ENCODE results near the gene PEX11G. TPM values are rescaled to one million over a fixed set of nuclear protein-coding genes. Genes with fewer than 3 reads are reported as not detected.

Gene PEX11G
- total RNA-seq, 4 donors from 2014 or later = 2.2 to 14.5 (median 8.9) TPM

- TF ChIP-seq POLR2A (IDR thresholded peaks at IDR 0.05) (no peak), CTCF (IDR thresholded peaks at IDR 0.05) (no peak), POLR2AphosphoS5 (IDR thresholded peaks at IDR 0.05) (no peak), EP300 (IDR thresholded peaks at IDR 0.05; ENCODE audit: low read depth) (no peak)
- no peaks in the 10 kb centered on the region for H3K9me3 ChIP-seq
- no peak overlapping the region for H3K4me3 ChIP-seq
- in situ Hi-C loops (cut with MboI; ENCODE audit: low pct_ligation_motif_present in 1 of 4, low pct_unique_long_range_greater_than_20kb in 1 of 4, low sequenced_read_pairs in 3 of 4) = no loop called here
- no peaks in the 10 kb centered on the region for H3K27me3 ChIP-seq
- DNase-seq = no peak
- H3K4me1 ChIP-seq = peaks cover 0 to 37% (median 12%) of the 10 kb centered on the region in 4 donors
- peaks cover 0 to 6% (median 0%) of the 10 kb centered on the region in 4 donors for H3K36me3 ChIP-seq
- no peak overlapping the region for H3K27ac ChIP-seq
- intact Hi-C loops (cut with DNase I; ENCODE audit: low total_unique reads) = no loop called here
- 69 to 81% methylated on average over 6 to 8 of the region's 8 CpGs for WGBS, 2 donors (ENCODE audit: low coverage in 1 of 2)
Observed at GRCh38 chr19:7429638-7430282, 59.1 kb downstream of the PEX11G start.

GRCh38 chr19:7428651-7429113, 60.2 kb downstream of the PEX11G start:
- Histone ChIP-seq H3K4me1 (peaks cover 0 to 37% (median 12%) of the 10 kb centered on the region in 4 donors), H3K36me3 (peaks cover 0 to 6% (median 0%) of the 10 kb centered on the region in 4 donors), H3K27me3 (no peaks in the 10 kb centered on the region), H3K4me3 (no peak overlapping the region), H3K27ac (peak overlapping the region in 1 of 4 donors; percentile 5), H3K9me3 (no peaks in the 10 kb centered on the region)
- peak in 2 of 3 donors; percentile 19 to 45 for TF ChIP-seq POLR2AphosphoS5 (IDR thresholded peaks at IDR 0.05)
- TF ChIP-seq POLR2A (IDR thresholded peaks at IDR 0.05) = no peak
- in situ Hi-C loops (cut with MboI; ENCODE audit: low pct_ligation_motif_present in 1 of 4, low pct_unique_long_range_greater_than_20kb in 1 of 4, low sequenced_read_pairs in 3 of 4) = no loop called here
- intact Hi-C loops (cut with DNase I; ENCODE audit: low total_unique reads) = no loop called here
- peak; percentile 53 for DNase-seq
- 66% methylated on average over 20 of the region's 20 CpGs; no CpG with 5 or more reads in 1 of the 2 donors for WGBS, 2 donors (ENCODE audit: low coverage in 1 of 2)

- intact Hi-C loops (cut with DNase I; ENCODE audit: low total_unique reads) = no loop called here
- in situ Hi-C loops (cut with MboI; ENCODE audit: low pct_ligation_motif_present in 1 of 4, low pct_unique_long_range_greater_than_20kb in 1 of 4, low sequenced_read_pairs in 3 of 4) = no loop called here
- Histone ChIP-seq H3K4me1 (peaks cover 0 to 37% (median 12%) of the 10 kb centered on the region in 4 donors), H3K9me3 (no peaks in the 10 kb centered on the region), H3K4me3 (no peak overlapping the region), H3K27ac (peak overlapping the region in 1 of 4 donors; percentile 5), H3K27me3 (no peaks in the 10 kb centered on the region), H3K36me3 (peaks cover 0 to 6% (median 0%) of the 10 kb centered on the region in 4 donors)
- 63 to 73% methylated on average over 5 of the region's 5 CpGs for WGBS, 2 donors (ENCODE audit: low coverage in 1 of 2)
- no peak for DNase-seq
- TF ChIP-seq CTCF (IDR thresholded peaks at IDR 0.05) = no peak
- no peak for TF ChIP-seq POLR2A (IDR thresholded peaks at IDR 0.05)
- no peak for TF ChIP-seq EP300 (IDR thresholded peaks at IDR 0.05; ENCODE audit: low read depth)
- no peak for TF ChIP-seq POLR2AphosphoS5 (IDR thresholded peaks at IDR 0.05)
Observed at GRCh38 chr19:7427944-7428343, 60.9 kb downstream of the PEX11G start.

GRCh38 chr19:7426986-7427385, 61.8 kb downstream of the PEX11G start:
- no peak for DNase-seq
- intact Hi-C loops (cut with DNase I; ENCODE audit: low total_unique reads) = no loop called here
- no peak for TF ChIP-seq POLR2A (IDR thresholded peaks at IDR 0.05)
- TF ChIP-seq CTCF (IDR thresholded peaks at IDR 0.05) = no peak
- no peak for TF ChIP-seq POLR2AphosphoS5 (IDR thresholded peaks at IDR 0.05)
- no peak for TF ChIP-seq EP300 (IDR thresholded peaks at IDR 0.05; ENCODE audit: low read depth)
- no peaks in the 10 kb centered on the region for H3K9me3 ChIP-seq
- H3K27me3 ChIP-seq = no peaks in the 10 kb centered on the region
- in situ Hi-C loops (cut with MboI; ENCODE audit: low pct_ligation_motif_present in 1 of 4, low pct_unique_long_range_greater_than_20kb in 1 of 4, low sequenced_read_pairs in 3 of 4) = no loop called here
- no peak overlapping the region for H3K27ac ChIP-seq
- peaks cover 0 to 6% (median 0%) of the 10 kb centered on the region in 4 donors for H3K36me3 ChIP-seq
- WGBS, 2 donors (ENCODE audit: low coverage in 1 of 2) = 76% methylated on average over 9 of the region's 9 CpGs; no CpG with 5 or more reads in 1 of the 2 donors
- no peak overlapping the region for H3K4me3 ChIP-seq
- H3K4me1 ChIP-seq = peaks cover 0 to 37% (median 12%) of the 10 kb centered on the region in 4 donors

Other genes with a start within 250 kb of the PEX11G start
- 100 to 1,000 TPM; 134 to 252 (median 164) TPM for gene INSR, start 194.6 kb downstream of the PEX11G start, total RNA-seq
- 100 to 1,000 TPM in 1 of 4 donors, 10 to 100 TPM in 3; 32.0 to 162 (median 92.8) TPM for gene ARHGEF18, start 140.1 kb downstream of the PEX11G start, total RNA-seq
- gene ZNF358, start 27.1 kb upstream of the PEX11G start, total RNA-seq = 10 to 100 TPM; 50.2 to 72.7 (median 69.1) TPM
- 10 to 100 TPM; 14.7 to 93.1 (median 23.9) TPM for gene MCOLN1, start 33.6 kb upstream of the PEX11G start, total RNA-seq
- 100 to 1,000 TPM; 115 to 435 (median 147) TPM for gene PNPLA6, start 46.7 kb upstream of the PEX11G start, total RNA-seq
- 100 to 1,000 TPM in 1 of 4 donors, 10 to 100 TPM in 3; 36.2 to 114 (median 61.6) TPM for gene CAMSAP3, start 106.8 kb upstream of the PEX11G start, total RNA-seq
- 100 to 1,000 TPM in 1 of 4 donors, 10 to 100 TPM in 3; 27.8 to 123 (median 57.3) TPM for gene XAB2, start 140.5 kb upstream of the PEX11G start, total RNA-seq
- gene PET100, start 140.8 kb upstream of the PEX11G start, total RNA-seq = 10 to 100 TPM in 2 of 4 donors, not detected in 2; 16.4 to 48.0 TPM
- 10 to 100 TPM in 1 of 4 donors, 1 to 10 TPM in 1, not detected in 2; 4.1 to 14.2 TPM for gene PCP2, start 144.7 kb upstream of the PEX11G start, total RNA-seq
- 100 to 1,000 TPM; 132 to 303 (median 205) TPM for gene STXBP2, start 148.1 kb upstream of the PEX11G start, total RNA-seq
- gene RETN, start 180.0 kb upstream of the PEX11G start, total RNA-seq = not detected
- gene MCEMP1, start 188.1 kb upstream of the PEX11G start, total RNA-seq = under 1 TPM in 1 of 4 donors, not detected in 3; 0.41 TPM
- gene TRAPPC5, start 191.8 kb upstream of the PEX11G start, total RNA-seq = 10 to 100 TPM; 15.1 to 63.5 (median 34.4) TPM
- 10 to 100 TPM in 1 of 4 donors, 1 to 10 TPM in 1, under 1 TPM in 1, not detected in 1; 0.27 to 10.1 (median 4.3) TPM for gene FCER2, start 213.1 kb upstream of the PEX11G start, total RNA-seq
- 1 to 10 TPM in 1 of 4 donors, under 1 TPM in 1, not detected in 2; 0.55 to 1.1 TPM for gene CLEC4G, start 243.1 kb upstream of the PEX11G start, total RNA-seq

Data from transverse colon (tissue), 4 donors.